HG02798 (cell line): ENCODE results near the gene RNU5B-1.
"Not testable (repeated sequence)": the region's sequence is repeated elsewhere in the genome, so short reads cannot be mapped to it uniquely, and the experiment has no call there.

Source experiments
- ATAC-seq: cut with Tn5 transposase; IDR thresholded peaks from one replicate; pipeline ENCODE4 v1.9.1; 2021; ENCODE audit warnings: mild to moderate bottlenecking; ENCODE audit not compliant: unreplicated experiment, poor library complexity

RNU5B-1 gene

GRCh38 chr15:65338823-65339222 is 34.3 kb downstream of the RNU5B-1 start:
- no peak for ATAC-seq

- no peak for ATAC-seq
Measured at GRCh38 chr15:65339416-65339815, 34.9 kb downstream of the RNU5B-1 start.

GRCh38 chr15:65339920-65340319 is 35.4 kb downstream of the RNU5B-1 start:
- no peak for ATAC-seq

GRCh38 chr15:65342493-65342892 is 38.0 kb downstream of the RNU5B-1 start:
- ATAC-seq: no peak

GRCh38 chr15:65343374-65343981 is 39.0 kb downstream of the RNU5B-1 start:
- ATAC-seq: no peak

GRCh38 chr15:65344214-65344913 is 39.9 kb downstream of the RNU5B-1 start:
- ATAC-seq: no peak

GRCh38 chr15:65344914-65345275 is 40.4 kb downstream of the RNU5B-1 start:
- no peak for ATAC-seq

GRCh38 chr15:65346856-65347598 is 42.5 kb downstream of the RNU5B-1 start:
- ATAC-seq: no peak

- ATAC-seq: not testable (repeated sequence)
Measured at GRCh38 chr15:65347756-65348155, 43.3 kb downstream of the RNU5B-1 start.

- ATAC-seq: no peak
Measured at GRCh38 chr15:65349338-65349737, 44.9 kb downstream of the RNU5B-1 start.

GRCh38 chr15:65351972-65352371 is 47.5 kb downstream of the RNU5B-1 start:
- ATAC-seq: not testable (repeated sequence)
